ENCODE results near the gene CNR2.
"Not testable (repeated sequence)": the region's sequence is repeated elsewhere in the genome, so short reads cannot be mapped to it uniquely, and the experiment has no call there.

CNR2 gene

DNA sequence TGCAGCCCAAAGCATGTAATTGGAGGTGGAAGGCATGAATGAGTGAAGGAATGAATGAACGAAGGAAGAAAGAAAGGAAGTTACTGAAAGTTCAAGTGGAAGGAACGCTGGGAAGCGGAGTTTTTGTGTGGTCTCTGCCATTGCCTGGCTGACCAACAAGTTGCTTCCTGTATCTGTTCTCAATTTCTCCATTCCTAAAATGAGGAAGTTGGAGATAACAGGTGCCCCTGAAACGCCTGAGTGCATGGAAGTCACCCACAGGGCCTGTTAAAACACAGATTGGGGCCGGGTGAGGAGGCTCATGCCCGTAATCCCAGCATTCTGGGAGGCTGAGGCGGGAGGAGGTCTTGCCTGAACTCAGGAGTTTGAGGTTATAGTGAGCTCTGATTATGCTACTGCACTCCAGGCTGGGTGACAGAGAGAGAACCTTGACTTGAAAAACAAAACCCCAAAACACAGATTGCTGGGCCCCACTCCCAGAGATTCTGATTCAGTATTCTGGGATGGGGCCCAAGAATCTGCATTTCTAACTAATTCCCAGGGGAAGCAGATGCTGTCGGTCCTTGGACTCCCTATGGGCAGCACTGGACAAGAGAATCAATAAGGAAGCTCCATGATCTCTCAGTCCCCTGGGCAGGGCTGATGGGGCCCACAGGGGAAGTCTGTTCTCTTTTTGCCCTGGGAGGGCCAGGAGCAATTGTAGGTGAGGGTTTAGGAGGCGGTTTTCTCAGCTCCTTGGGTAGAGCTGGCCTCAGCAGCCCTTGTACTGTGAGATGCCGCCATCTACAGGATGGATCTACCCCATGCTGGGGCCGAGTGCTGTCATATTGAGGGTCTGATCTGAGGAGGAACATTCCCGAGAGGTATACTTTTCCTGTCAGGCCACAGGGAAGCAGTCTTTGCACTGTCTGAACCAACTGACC is 3.3 kb upstream of the CNR2 start:
- peak; percentile 54 for DNase-seq

DNA sequence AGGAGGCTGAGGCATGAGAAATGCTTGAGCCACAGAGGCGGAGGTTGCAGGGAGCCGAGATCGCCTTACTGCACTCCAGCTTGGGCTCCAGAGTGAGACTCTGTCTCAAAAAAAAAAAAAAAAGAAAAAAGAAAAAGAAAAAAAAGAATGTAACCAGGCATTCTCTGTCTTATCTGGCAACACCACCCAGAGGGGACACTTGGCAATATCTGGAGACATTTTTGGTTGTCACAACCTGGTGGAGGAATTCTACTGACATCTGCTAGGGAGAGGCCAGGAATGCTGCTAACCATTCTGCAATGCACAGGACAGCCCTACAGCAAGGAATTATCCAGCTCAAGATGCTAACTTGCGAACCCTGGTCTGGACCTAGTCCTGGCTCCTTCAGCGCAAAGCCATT is 2.3 kb upstream of the CNR2 start:
- DNase-seq = no peak

DNA sequence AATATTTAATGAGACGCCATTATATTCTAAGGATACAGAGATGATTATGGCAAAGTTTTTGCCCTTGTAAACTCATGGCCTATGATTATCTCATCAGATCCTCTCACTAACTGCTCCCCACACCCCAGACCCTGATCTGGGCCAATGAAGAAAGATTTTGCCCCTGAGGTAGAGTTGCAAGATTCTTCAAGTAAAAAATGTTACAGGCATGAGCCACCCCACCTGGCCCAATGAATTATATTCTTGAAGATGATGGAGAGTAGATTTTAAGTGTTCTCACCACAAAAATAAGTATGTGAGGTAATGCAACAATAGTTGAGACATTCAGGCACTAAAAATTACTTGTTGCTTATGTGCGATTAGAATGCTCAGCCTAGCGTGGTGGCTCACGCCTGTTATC is 1.8 kb upstream of the CNR2 start:
- no peak for DNase-seq

DNA sequence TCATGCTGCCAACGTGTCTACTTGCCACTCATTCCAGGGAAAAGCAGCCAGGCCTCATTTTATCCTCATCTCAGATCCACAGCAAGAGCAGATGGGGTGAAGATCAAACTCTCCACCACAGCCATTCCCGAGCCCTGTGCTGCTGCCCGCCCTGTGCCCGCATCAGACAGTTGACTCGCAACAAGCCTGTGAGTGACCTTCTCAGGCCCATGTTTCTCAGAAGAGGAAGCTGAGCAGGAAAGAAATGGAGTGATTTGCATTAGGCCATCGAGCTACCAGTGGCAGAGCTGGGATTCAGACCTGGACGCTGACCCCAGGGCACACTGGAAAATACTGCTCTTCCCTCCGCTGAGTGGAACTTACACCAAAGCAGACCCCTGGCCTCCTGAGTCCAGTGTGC is 1.2 kb downstream of the CNR2 start:
- DNase-seq = no peak

DNA sequence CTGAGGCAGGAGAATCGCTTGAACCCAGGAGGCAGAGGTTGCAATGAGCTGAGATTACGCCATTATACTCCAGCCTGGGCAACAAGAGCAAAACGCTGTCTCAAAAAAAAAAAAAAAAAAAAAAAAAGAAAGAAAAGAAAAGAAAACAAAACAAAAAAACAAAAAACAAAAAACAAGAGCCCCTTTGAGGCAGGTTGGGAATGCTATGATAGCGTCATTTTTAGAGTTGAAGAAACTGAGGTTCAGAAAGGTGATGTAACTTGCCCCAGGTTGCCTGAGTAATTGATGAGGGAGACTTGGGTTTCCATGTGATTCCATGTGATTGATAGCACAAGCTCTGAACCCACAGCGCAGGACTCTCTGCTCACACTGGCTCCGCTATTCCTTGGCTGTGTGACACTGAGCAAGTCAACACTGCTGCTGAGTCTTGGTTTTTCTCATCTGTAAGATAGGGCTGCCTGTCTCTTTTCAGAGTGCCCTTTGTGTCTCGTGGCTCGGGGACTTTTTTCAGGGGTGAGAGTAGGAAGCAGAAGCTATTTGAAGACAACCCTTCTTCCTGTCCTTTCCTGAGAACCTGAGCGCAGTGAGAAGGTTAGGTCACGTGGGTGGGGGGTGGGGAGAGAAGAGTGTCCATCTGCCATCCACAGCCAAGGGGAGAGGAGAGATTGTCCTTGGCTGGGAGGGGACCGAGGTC is 2.5 kb downstream of the CNR2 start:
- no peak for DNase-seq

DNA sequence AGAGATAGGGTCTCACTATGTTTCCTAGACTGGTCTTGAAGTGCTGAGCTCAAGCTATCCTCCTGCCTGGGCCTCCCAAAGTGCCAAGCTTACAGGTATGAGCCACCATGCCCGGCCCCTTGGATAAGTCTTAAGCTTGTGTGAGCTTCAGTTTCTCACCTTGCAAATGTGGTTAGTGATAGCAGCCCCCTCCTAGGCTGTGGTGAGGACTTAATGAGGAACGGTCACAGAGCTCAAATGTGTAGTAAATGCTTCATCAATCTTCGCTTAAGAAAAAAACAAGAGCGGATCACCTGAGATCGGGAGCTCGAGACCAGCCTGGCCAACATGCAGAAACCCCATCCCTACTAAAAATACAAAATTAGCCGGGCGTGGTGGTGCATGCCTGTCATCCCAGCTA is 3.0 kb downstream of the CNR2 start:
- DNase-seq = no peak

DNA sequence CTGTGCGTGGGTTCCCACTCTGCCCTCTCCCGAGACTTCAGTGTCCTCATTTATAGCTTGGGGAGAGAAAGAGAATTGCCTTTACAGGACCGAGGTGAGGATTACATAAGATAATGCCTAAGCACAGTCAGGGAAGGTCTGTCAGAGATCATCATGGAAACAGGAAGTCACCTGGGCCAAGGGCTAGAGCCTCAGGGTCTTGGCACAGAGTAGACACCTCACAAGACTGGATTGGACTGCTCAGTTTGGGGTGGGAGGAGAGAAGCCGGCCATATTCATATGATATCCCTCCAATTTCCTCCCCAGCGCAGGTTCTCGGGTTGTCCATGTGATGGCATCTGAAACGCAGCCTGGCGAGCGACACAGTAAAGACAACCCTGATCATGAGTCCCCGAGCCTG is 3.8 kb downstream of the CNR2 start:
- DNase-seq = no peak

DNA sequence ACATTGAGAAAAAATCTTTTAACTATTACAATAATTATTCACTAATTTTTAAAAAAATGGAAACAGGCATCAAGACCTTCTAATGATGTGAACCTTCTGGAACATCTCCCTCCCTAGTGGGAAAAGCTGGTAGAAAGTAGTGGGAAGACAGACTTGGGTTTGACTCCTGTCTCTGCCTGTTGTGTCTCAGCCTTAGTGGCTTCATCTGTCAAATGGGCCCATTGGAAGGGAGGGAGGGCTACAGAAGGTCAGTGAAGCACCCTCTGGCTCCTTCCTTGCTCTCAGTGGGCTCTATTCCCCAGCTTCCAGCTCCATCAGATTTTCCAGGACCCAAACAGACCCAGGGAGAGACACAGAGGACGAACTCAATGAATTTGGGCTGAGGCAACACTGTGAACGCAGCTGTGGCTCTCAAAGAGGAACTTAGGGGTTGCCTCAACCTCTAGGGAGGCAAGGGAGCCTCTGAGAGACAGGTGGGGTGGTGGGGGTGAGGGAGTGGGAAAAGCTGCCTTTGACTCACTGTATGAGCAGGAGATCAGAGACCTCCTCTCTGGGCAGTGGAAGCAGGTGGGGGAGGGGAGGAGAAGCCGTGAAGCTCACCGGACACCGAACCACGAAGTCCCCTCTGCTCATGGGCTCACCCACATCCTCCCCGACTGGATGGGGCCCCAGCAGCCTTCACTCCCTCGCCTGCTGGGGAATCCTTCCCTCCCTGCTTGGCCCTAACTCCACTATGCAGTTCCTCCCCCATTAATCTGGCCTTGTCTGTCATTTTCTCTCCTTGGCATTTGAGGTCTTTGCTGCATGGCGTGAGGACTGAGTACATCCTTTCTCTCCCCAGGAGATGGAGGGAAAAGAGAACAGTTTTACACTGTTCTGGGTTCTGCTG is 4.5 kb downstream of the CNR2 start:
- DNase-seq = no peak

DNA sequence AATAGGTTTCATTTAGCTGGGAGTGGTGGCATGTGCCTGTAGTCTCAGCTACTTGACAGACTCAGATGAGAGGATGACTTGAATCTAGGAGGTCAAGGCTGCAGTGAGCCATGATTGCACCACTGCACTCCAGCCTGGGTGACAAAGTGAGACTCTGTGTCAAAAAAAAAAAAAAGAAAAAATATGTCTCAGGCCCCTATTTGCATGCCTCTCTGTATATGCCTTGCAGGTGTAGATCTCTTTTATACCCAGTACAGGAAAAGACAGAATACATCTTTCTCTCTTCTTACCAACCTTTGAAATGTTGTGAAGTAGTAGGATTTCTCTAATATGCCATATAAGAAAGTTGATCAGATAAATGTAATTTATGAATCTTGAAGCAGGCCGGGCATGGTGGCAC is 6.4 kb downstream of the CNR2 start:
- no peak for DNase-seq

DNA sequence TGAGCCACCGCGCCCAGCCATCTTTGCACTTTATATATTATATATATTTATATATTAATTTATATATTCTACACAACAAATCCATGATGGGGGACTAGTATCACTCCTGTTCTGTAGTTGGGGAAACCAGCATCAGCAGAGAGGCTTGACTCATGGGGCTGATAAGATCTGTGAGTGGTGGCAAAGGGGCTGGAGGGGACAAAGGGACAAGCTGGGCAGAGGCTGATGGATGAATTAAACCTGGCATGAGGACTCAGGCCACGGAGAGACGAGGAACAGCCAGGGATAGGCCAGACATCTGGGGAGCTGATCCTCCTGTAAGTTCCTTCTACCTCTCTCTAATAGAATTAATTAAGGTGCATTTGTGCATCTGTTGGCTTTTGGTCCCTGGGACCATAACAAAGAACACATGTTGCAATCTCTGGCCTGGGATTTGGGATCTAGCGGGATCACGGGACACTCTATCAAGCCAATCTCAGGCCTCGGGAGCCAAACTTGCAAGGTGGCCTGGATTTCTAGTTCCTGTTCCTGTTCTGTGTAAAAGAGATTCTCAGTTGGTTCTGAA is 7.6 kb downstream of the CNR2 start:
- DNase-seq = no peak

DNA sequence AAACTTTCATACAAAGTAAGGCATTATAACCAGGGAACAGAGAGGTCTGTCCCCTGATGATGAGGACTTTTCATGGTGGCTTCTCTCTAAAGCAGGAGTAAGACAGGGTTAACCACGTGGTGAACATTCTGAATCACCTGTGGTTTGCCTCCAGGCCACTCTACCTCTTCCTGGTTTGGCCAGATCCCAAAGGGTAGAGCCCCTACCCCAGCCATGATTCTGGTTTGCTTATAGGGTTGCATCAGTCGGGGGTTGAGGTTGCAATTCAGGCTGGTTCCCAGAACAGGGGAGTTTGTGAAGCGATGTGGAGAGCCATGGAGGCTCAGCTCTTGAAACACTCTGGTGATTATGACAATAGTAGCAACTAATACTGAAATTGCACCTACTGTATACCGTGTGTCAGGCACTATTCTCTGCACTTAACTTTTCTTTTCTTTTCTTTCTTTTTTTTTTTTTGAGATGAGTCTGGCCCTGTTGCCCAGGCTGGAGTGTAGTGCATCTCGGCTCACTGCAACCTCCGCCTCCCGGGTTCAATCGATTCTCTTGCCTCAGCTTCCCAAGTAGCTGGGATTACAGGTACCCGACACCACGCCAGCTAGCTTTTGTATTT is 8.3 kb downstream of the CNR2 start:
- DNase-seq = no peak

DNA sequence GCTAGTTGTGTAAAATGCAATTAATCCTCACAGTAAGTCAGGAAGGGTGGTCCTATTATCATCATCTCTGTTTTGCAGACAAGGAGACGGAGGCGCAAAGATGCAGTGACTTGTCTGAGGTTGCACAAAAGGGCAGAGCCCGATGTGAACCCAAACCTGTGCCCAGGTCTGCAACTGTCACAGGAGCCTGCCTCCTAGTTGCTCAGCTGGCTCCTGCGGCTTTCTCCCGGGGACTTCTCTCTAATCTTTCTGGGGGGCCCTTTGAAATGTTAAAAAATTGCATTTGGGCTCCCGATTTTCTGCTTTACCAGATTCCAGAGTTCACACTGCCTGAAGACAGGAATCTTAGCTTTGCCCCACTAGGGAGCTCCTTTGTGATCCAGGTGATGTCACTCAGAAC is 9.4 kb downstream of the CNR2 start:
- no peak for DNase-seq

DNA sequence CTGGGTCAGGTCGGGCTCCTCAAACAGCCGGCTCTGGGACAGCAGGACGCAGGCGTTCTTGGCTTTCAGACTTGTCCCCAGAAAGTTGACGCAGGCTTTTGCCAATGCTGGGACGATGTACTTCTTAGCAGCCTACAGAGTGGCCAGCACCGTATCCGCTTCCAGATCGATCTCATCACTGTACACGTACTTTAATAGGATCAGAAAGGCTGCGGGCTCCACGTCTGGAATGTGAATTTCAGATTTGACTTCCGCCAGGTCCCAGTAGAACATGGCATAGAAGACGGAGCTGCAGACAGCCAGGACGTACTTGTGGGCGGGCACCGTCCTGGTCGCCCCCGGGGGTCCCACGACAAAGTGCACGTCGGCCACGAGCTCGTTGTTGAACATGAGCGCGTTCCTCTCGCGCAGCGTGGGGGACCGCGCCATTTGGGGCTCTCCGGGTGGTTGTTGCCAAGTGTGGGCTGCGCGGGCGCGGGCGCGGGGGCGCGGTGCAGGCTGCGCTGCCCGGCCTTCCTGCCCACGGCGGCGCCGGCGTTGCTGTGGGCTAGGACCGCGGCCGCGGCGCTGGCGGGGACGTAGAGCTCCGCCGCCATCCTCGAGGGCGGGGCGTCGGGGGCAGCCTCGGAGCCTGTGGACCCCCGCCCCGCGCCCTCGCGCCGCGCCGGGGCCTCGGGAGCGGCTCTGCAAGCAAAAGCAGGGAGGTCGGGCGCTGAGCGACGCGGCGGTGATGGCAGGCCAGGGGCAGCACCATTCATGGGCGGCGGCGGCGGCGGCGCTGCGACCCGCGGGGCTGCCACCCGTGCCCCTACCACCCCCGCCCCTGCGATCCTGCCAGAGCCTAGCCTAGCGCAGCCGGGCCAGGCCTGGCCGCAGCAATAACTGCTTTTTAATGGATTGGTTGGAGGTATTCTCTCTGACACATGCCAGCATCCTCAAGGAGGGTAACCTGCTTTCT is 10.6 kb downstream of the CNR2 start:
- DNase-seq = no peak

DNA sequence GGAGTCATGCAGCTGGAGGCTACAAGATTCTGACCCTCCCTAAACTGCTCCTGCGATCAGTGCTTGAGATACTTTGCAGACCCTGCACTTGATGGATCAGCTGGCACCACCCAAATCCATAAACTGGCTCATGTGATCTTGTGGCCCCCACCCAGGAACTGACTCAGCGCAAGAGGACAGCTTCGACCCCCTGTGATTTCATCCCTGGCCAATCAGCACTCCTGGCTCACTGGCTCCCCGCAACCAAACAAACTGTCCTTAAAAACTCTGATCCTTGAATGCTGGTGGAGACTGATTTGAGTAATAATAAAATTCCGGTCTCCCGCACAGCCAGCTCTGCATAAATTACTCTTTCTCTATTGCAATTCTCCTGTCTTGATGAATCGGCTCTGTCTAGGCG is 13.1 kb downstream of the CNR2 start:
- not testable (repeated sequence) for DNase-seq

DNA sequence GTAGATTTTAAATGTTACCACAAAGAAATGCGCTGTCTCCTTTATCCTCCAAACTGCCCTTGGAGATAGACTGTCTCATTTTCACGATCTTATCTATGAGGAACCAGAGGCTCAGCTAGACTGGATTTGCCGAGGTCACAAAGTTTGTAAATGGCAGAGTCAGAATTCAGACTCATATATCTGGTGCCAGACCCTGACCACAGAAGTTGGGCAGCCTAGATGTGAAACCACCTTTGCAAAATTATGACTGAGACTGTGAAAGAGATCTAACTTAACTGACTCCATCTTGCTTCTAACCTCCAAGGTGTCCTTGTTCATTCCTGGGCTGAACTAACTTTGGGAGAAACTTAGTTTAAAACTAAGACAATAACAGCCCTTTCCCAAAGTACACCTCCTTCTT is 14.1 kb downstream of the CNR2 start:
- DNase-seq = no peak

DNA sequence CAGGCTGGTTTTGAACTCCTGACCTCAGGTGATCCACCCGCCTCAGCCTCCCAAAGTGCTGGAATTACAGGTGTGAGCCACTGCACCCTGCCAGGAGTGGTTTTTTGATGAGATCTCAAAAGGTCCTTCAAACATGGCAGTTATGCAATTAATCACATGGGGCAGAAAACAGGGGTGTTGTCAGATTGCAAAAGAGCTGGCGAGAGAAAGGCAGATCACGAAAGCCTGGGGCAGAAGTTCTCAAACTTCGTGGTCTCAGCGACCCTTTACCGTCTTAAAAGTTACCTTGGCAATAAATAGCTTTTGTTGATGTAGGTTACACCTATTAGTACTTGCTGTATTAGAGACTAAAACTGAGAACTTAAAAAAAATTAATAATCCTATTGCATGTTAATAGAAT is 16.1 kb downstream of the CNR2 start:
- DNase-seq = no peak

DNA sequence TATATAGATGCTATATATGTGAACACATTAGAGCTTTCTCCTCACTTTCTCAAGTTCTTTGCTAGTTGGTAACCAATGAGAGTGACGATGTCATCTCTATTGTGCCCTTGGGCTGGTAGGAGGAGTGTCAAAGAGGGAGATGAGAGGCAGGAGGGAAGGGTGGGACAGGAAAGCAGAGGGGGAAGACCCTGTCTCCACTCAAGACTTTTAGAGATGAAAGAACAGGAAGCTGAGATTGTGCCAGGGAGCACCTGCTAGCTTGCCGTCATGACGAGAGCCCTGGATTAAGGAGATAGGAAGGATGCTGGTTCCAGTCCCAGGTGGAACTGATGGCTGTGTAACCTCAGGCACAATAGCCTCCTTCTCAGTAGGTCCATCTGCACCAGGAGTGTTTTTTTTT is 16.7 kb downstream of the CNR2 start:
- no peak for DNase-seq

DNA sequence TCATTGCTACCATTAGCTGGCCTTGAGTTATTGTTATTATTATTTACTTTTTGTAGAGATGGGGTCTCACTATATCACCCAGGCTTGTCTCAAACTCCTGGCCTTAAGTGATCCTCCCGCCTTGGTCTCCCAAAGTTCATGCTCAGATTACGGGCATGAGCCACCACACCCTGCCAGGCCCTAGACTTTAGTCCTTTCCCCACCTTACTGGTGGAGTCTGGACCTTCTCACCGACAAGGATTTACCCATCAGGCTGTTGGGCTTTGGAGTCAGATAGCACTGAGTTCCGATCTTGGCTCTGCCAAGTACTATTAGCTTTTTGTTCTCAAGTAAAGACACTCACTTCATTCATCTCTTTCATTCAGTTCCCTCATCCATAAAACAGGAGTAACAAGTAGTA is 17.2 kb downstream of the CNR2 start:
- DNase-seq = no peak

DNA sequence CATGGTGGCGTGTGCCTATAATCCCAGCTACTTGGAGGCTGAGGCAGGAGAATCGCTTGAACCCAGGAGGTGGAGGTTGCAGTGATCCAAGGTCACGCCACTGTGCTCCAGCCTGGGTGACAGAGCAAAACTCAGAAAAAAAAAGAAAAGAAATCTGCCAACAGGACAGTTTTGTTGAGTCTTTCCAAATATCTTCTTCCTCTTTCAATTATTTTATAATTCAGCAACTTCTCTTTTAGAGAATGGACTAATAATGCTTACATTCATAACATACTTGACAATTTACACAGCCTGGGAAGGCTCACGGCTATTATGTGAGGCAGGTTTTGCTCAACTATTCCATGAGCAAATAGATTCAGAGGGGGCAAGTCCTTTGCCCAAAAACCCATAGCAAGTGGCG is 18.1 kb downstream of the CNR2 start:
- no peak for DNase-seq

DNA sequence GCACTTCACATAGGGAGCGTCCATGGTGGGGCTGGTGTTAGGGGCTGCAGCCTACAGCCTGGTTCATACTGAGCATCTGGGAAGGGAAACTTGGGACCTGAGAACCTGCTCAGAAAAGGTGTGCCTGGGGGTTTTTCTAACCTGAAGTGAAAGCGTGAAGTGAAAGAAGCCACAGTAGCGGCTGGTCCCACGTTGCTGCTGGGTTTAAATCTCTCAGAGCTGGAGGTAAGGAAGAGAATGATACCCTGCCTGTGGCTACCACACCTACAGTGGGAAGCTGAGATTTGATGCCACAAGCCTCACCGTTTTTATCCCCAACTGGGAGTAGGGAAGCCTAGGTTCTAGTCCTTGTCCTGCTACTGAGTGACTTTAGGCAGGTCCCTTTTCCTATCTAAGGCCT is 24.1 kb downstream of the CNR2 start:
- DNase-seq = no peak

DNA sequence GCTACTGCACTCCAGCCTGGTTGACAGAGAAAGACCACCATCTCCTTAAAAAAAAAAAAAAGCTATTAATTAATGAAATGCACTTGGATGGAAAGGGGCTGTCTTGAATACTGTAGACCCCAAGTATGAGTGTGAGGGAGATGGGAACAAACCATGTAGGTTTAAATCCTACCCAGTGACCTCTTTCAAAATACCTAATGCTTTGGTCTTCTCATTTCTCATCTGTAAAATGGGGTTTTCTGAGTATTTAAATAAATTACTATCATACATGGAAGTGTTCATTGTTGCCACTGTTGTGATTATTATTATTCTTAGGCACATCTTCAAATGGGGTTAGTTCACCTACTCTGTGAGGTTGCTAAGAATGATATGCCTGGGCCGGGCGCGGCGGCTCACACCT is 27.9 kb downstream of the CNR2 start:
- no peak for DNase-seq

All from fibroblast of skin of scalp (primary cell).